Measurements from ENCODE around the gene ADAR.

ADAR gene

DNA sequence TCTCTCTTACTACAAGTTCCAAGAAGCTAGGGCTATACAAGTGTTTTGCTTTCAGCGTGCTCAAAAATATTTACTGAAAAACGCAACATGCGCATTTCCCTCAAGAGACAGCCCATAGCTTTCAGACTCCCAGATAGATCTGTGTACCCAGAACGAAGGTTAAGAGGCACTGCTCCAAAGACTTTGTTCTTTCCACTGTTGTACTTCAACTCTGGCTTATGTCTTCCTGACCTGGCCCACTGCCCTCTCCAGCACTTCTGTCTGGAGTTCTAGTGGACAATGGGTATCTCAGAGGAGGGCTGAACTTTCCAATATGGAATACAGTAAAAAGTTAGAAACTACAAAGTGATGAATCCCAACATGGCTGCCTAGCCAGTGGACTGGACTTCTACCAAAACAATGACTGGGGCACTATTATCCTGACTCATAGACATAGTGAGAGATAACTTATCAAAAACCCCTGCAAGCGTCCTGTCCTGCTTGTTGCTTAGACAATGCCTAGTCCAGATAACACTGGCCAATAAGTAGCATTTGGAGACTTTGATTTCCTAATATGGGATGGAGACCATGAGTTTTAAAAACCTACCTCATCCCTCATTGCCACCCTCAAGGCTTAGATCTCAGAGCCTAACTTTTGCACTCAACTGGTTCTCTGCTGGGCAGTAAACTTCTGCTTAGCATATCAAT, 8.8 kb upstream of the ADAR start:
- no peak for DNase-seq

DNA sequence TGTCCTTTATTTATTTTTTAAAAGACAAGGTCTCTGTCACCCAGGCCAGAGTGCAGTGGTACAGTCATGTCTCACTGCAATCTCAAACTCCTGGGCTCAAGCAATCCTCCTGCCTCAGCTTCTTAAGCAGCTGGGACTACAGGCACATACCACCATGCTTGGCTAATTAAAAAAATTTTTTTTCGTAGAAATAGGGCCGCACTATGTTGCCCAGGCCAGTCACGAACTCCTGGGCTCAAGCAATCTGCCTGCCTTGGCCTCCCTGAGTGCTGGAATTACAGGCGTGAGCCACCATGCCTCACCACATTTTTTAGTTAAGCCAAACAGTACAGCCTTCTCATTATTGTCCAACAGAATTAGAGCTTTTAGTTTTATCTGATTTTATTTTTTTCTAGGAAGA, 7.4 kb upstream of the ADAR start:
- no peak for DNase-seq

DNA sequence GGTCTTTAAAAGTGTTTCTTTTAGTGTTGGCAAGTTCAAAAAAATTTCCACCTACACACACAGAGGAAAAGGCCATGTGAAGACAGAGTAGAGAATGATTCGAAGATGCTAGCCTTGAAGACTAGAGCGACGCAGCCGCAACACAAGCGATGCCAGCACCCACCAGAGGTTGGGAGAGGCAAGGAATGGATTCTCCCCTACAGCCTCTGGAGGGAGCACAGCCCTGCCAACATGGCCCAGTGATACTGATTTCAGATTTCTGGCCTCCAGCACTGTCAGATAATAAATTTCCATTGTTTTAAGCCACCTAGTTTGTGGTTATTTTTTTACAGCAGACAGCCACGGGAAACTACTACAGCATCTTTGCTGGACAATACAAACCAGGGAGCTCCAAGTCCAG, 6.9 kb upstream of the ADAR start:
- DNase-seq = no peak

DNA sequence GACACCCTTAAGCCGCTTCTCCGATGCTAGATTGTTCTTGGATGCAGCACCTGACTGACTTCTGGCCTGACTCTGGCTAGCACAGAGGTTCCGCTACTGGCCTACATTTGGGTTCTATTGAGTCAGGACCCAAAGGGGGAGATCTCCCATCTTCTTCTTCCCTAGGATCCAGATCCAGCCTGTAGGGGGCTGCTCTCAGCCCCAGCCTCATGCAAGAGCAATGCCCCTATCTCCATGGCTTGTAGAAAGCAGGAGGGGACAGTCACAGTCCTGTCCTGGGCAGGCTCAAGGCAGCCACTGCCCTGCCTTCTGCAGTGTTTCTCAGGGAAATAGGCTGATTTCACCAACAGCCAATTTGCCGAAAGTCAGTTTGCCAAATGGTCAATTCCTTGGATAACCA, 6.3 kb upstream of the ADAR start:
- no peak for DNase-seq

DNA sequence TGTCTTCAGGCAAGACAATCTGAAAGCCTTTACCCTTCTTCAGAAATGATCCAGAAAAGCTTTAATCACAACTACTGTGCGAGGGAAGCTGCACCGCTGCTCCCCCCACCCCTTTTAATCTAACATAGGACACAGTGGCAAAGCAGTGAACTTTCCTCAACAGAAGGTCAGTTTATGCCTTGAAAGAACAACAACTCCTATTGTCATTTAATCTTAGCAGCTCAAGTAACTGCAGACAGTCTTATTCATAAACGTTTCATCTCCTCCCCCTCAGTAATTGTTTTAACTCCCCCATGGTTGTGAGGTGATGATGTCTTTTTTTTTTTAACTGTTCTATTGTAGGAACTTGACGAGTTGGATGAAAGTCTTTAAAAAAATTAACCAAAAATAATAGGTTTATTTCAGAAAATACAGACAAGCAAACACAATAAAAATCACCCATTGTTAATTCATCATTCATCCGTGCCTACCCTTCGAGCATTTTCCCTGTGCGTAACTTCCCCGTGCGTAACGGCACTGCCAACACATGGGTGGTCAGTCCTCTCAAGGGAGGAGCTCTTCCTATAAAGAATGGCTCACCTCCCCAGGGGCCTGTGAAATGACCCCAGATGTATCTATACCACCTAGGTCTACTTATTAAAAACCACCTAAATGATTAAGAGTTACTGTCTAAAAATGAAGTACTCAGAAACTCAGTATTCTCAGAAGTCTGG, 3.3 kb upstream of the ADAR start:
- no peak for DNase-seq

DNA sequence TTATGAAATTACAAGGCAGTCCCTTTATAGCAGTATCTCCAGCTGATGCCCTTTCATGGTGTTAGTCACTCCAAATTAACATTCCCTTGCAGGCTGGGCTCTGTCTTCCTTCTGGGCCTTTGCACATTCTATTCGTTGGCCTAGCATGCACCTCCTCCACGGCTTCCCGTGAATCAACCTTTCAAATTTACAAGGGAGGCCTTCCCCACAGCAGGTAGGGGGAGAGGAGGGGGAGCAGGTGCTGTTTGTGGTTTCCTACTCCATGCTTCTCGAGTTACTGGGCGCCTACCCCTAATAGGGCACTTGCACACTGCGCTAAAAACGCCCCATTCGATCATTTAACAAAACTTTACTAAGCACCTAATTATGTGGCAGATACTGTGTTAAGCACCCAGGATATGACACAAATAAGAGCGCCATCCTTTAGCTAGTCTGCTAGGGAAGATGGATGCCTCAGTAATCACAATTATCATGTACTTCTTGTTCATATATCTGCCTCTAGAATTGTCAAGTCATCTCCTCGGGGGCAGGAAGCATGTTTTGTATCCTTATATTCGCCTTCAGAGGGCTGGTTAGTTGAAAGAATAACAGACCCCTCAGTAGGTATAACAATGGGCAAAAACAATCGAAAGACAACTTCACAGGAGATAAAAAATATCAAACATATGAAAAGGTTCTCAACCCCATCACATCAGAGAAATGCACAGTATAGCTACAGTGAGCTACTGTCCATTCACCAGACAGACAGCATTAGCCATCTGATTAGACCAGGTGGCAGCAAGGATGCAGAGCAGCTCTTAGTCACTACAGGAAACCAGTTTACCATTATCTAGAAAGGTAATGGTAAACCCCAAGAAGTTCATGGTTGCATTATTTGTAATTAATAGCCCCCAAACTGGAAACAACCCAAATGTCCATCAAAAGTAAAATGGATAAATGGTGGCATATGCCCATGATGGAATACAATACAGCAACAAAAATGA, 1.7 kb upstream of the ADAR start:
- peak in 2 of 4 experiments; percentile 17 to 33 for DNase-seq

DNA sequence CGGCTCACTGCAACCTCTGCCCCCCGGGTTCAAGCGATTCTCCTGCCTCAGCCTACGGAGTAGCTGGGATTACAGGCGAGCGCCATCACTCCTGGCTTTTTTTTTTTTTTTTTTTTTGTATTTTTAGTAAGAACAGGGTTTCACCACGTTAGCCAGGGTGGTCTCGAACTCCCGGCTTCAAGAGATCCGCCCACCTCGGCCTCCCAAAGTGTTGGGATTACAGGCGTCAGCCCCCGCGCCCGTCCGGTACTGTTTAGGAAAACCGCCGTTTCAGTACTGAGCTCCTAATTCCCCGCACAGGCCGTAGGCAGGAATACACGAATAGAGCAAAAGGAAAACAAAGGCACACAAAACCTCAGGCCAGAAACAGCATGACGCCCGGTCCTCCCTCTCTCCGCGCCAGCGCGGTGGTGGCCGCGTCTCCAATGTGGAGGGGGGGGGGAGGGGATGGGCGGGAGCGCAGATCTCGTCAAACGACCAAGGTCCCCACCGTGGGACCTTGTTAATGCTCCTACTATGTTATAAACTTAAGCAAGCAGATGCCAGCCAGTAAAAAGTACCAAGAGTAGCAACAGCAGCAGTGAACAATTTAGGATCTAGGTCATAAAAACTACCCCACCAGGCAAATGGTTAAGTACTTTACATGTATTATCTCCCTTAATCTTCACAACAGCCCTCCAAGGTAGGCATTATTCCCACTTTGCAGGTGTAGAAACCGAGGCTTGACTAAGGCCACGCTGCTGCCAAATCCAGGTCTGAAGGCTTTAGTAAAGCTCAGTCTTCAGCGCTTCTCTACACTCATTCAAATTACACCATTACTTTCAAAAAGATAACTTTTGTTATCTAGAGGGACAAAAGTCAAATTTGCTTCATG, 648 bp upstream of the ADAR start:
- DNase-seq = peak in 2 of 4 experiments; percentile 27 to 34

DNA sequence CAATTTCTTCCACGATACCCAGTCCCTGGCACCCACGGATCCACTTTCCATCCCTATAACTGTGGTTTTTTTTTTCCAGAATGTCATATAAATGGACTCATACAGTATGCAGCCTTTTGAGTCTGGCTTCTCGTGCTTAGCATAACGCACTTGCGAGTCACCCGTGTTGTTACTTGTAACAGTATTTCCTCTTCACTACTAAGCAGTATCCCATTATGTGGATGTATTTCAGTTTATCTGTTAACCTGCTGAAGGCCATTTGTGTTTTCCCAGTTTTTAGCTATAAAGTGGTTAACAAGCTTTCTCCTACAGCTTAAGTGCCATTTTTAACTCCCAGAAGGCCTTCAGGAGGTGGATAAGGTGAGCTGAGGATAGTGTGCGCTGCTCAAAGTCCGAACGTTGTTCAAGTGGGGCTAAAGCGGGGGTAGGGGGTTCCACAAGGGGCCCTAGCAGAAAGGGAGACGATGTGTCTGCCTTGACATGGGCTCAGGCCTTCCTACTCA, 829 bp downstream of the ADAR start:
- DNase-seq = no peak

DNA sequence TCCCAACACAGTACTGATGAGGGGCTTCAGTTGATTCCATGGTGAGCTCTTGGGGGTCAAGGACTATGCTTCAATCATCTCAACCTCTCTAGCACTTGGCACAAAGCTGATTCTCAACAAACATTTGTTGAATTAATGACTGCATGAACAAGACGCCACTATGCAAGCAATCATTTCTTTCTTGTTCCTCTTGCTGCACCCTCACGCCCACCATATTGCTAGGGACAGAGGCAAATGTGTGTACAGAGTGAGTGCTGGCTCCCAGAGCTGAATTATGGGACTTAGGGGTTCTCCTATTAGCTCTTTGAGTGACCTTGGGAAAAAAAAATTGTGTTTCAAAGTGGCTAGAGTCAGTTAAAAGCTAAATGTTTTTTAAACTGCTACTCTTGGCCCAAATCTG, 2.5 kb downstream of the ADAR start:
- DNase-seq = no peak

DNA sequence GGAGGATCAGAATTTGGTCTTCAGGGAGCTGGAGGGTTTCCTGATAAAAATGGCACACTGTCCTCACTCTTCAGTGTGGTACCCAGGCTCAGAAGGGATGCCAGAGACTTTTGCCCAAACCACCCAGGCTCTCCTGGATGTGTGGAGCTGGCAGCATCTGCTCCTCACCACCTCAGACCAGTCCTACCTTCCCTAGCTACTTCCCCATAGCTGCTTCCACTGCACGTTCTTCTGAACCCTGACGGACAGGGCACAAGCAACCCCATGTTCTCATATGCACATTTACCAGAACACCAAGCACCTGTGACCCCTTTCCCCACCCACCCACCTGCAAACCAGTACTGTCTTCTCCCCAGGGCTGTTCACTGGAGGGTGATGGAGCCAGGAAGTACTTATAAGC, 4.7 kb downstream of the ADAR start:
- no peak for DNase-seq

DNA sequence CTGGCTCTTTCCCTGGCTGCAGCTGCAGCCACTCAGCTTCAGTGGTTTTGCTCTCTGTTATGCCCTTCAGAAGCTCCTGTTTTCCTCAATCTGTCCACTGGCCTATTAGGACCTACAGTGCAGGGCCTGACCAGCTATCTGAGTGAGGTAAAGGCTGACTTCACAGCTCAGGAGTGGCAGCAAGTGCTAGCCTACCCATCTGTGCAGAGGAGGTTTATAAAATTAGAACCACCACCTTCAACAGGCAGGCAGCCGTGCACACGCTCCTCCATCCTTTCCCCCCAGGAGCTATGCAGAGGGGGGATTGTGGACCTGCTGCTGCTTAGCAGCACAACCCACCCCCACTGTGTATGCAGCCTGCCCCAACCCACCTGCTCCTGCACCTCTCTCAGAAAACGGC, 8.3 kb downstream of the ADAR start:
- no peak for DNase-seq

DNA sequence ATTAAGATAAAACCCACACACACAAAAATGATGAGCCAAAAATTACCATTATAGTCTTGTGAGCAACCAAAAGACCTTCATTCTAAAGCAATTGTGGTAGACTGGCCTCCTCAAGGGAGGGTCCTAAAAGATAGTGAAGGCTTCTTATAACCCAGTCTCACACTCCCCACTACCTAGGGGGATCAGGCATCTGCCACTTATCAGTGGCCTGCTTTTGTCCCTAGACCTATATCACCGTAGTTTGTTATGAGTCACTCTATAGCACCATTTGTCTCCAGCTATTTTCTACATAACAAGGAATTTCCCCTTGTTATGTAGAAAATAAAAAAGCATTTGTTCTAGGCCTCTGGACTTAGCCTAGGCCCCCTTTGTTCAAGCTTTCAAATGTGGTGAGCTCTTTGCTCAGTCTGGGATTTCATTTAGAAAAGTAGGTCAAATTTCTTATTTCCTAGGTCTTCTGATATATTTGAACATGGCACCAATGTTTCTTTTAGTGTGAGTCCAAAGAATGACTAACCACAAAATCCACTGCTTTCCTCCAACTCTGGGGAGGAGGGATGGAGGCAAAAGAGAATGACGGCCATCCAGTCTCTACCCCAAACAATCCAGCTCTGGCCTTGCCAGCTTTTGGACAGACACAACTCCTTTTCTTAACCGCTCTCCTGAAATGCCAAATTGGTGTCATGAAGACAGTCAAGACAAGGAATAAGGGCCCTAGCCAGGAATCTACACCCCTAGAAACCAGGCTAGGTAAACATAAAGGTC, 8.9 kb downstream of the ADAR start:
- no peak for DNase-seq

DNA sequence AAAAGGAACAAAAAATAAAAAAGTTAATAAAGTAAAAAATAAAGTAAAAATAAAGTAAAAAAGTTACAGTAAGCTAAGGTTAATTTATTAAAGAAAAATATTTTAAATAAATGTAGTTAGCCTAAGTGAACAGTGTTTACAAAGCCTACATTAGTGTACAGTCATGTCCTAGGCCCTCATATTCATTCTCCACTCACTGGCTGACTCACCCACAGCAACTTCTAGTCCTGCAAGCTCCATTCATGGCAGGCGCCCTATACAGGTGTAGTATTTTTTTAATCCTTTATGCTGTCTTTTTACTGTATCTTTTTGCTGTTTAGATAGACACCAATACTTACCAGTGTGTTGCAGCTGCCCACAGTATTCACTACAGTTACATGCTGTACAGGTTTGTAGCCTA, 12.4 kb downstream of the ADAR start:
- no peak for DNase-seq

DNA sequence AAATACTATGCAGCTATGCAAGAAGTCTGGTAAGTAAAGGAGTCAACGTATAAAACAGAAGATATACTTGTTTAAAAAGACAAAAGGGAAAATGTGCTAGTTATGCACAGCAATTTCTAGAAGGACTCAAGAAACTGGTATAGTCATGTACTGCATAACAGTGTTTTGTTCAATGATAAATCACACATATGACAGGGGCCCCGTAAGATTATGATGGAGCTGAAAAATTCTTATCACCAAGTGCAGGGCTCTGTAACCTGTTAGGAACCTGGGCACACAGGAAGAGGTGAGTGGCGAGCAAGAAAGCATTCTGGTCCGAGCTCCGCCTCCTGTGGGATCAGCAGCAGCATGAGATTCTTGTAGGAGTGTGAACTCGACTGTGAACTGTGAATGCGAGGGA, 13.2 kb downstream of the ADAR start:
- DNase-seq = no peak

DNA sequence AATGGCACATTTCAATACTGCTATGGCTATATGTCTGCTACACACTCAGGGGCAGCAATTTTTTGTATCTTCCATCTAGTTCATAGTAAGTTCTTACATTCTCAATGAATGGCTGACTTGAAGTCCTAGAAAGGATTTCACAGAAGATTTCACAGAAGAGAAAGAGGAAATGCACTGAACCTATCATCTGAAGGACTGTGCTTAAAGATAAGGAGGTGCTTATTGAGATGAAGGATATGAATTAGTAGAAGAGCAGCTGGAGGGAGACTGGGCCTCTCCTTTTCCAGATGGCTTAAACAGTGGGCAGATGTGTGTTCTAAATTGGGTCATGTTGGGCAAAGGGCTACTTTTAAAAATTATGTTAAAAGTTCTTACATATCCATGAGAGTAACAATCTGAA, 14.6 kb downstream of the ADAR start:
- DNase-seq = no peak

DNA sequence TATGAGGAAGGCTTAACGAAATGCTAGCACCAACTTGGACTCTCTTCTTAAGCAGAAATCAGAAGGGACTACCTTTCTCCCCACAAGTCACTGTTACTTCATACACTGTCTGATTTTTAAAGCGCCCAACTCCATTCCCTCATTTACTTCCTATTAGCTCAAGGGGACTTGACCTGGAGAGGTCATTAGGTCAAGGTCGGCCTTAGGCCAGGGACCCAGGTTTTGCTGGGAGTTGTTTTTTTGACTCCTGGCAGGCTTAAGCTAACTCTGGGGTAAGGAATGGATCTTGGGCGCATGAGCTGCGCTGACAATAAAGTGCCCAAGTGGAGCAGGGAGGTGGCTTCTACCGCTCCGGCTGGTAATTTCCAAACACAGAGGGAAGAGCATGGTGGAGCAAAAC, 16.8 kb downstream of the ADAR start:
- DNase-seq = no peak

DNA sequence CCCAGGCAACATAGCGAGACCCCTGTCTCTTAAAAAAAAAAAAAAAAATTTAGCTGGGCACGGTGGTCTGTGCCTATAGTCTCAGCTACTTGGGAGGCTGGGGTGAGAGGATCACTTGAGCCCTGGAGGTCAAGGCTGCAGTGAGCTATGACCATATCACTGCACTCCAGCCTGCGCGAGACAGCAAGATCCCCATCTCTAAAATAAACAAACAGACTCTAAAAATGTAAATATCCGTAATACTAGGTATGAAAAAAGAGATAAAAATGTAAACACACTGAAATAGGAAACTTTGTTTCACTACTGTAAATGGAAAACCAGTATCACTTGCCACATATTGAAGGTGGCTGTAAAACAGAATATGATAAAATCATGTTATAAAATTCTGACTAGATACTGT, 17.2 kb downstream of the ADAR start:
- DNase-seq = no peak

DNA sequence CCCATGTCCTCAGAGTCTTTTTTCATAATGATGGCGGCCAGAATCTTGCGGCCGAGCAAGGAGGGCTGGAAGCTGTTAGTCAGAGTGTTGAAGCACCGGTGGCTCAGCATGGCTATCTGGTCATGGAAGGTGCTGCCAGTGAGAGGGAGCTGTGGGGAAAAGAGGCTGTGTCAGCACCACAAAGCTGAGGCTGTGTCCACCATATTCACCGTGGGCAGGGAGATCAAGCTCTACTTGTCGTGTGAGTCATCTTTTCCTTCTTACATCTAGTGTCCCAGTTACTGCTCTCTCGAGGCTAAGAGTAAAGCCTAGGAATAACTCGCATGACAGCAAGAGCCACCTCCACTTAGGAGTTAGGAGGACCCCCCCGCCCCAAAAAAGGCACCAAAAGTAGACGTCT, 18.2 kb downstream of the ADAR start:
- DNase-seq = no peak

DNA sequence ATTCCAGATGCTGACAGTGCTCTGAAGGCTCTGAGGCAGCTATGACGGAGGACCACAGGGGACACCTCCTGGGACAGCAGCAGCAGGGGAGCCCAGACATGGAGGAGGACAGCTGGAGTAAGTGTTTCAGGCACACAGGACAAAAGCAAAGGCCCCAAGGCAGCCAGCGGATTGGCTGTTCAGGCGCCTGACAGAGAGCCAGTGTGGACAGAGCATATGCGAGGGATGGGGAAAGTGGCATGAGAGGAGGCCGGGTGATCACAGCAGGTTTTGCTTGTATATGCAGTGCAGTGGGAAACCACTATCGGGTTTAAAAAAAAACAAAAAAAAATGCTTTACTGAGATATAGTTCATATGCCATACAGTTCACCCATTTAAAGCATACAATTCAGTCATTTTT, 21.3 kb downstream of the ADAR start:
- DNase-seq = no peak

DNA sequence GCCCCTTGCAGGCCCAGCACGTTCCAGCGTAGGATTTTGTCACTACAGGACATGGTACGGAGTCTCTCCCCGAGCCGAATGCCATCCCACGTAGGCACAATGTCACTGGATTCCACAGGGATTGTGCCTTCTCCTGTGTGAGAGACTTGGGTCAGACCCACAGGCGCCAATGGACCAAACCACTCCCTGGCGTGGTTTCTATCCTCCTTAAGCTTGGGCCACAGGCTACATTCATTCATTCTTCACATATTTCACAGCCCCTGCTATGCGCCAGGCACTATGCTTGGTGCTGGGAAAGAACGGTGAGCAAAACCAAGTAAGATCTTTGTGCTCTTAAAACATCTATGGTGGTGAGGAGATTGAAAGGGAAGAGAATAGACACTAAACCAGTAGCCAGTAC, 21.8 kb downstream of the ADAR start:
- no peak for DNase-seq

DNA sequence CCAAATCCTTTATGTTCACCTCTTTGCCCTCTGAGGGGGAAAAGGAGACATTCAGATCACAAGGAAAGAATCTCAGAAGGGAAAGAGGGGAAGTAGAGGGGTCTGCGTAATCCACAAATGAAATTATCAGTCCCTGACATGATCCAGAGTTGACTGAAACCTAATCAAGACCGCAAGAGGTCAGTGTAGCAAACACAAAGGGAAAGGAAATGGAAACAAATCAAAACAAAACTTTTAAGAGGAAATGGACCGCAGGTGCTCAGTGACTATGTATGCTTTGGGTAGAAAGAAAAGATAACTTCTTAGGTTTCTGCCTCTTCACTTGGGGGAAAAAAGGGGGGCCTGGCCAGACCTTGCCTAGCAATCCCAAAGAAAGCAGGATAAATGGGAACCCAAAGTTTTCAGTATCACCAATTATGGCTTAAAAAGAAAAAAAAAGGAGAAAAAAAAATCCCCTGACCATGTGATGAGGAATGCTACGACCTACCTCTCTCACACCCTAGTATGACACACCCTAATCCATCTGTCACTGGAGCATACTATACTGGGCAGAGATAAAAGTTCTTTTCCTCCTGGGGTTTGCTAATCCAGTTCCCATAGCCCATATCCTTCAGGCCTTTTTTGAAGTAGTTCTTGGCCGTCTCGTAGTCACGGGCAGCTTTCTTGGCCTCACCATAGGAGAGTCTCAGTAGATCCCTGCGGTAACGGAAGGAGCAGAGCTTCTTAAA, 23.6 kb downstream of the ADAR start:
- no peak for DNase-seq

Data from activated naive CD4-positive, alpha-beta T cell (primary cell).